Fibroblast of upper back skin (primary cell): Measurements from ENCODE around the gene MAP1S.
A peak's percentile ranks its signal among the peaks of the same experiment; 100 is the strongest.

Experiments used
- DNase-seq: peaks from one replicate; pipeline ENCODE4 v3.0.0-alpha.2; 2013

The MAP1S gene

GRCh38 chr19:17695198-17695597 is 24.1 kb upstream of the MAP1S start:
- DNase-seq = no peak

GRCh38 chr19:17703824-17704463 is 15.3 kb upstream of the MAP1S start:
- DNase-seq = peak; percentile 6

- DNase-seq = peak; percentile 32
Measured at GRCh38 chr19:17706750-17707181, 12.5 kb upstream of the MAP1S start.

GRCh38 chr19:17711851-17712250 is 7.4 kb upstream of the MAP1S start:
- DNase-seq = no peak

GRCh38 chr19:17716309-17716929 is 2.9 kb upstream of the MAP1S start:
- DNase-seq = no peak

GRCh38 chr19:17718550-17718946 is 732 bp upstream of the MAP1S start:
- DNase-seq = no peak

- DNase-seq = no peak
Measured at GRCh38 chr19:17719730-17720400, 585 bp downstream of the MAP1S start.

GRCh38 chr19:17720440-17720839 is 1.2 kb downstream of the MAP1S start:
- DNase-seq = no peak

- no peak for DNase-seq
Measured at GRCh38 chr19:17721111-17721628, 1.9 kb downstream of the MAP1S start.

GRCh38 chr19:17721821-17722220 is 2.5 kb downstream of the MAP1S start:
- no peak for DNase-seq

- no peak for DNase-seq
Measured at GRCh38 chr19:17722655-17723240, 3.5 kb downstream of the MAP1S start.

GRCh38 chr19:17724655-17725054 is 5.4 kb downstream of the MAP1S start:
- DNase-seq = no peak

GRCh38 chr19:17725422-17726078 is 6.3 kb downstream of the MAP1S start:
- no peak for DNase-seq

GRCh38 chr19:17726136-17726741 is 7.0 kb downstream of the MAP1S start:
- no peak for DNase-seq

GRCh38 chr19:17726964-17727773 is 7.9 kb downstream of the MAP1S start:
- no peak for DNase-seq

GRCh38 chr19:17727843-17728242 is 8.6 kb downstream of the MAP1S start:
- DNase-seq = no peak

GRCh38 chr19:17733127-17733526 is 13.8 kb downstream of the MAP1S start:
- no peak for DNase-seq

GRCh38 chr19:17734146-17734545 is 14.9 kb downstream of the MAP1S start:
- DNase-seq = no peak

GRCh38 chr19:17735410-17735809 is 16.1 kb downstream of the MAP1S start:
- DNase-seq = no peak

- peak; percentile 13 for DNase-seq
Measured at GRCh38 chr19:17737690-17738153, 18.4 kb downstream of the MAP1S start.

- peak; percentile 7 for DNase-seq
Measured at GRCh38 chr19:17739121-17739875, 20.0 kb downstream of the MAP1S start.
